B cell (primary cell): ENCODE measurements around the gene CDIP1. TPM values are rescaled to one million over a fixed set of nuclear protein-coding genes. Genes with fewer than 3 reads are reported as not detected.

Experiments
- ATAC-seq: fragments of 200-7000 bp; cut with Tn5 transposase; one replicate; pipeline ENCODE4 v1.10.0; 2021; ENCODE audit warnings: low read depth, mild to moderate bottlenecking, moderate number of reproducible peaks, moderate library complexity
- CTCF ChIA-PET: fragments of 350-600 bp; sonication (Branson Sonifier 250); formaldehyde crosslinking; loops from one replicate; lab custom pipeline; 2021; ENCODE audit warnings: antibody characterized with exemption, inconsistent platforms; lab: Charles Lee
- POLR2A ChIA-PET: fragments of 350-600 bp; sonication (Branson Sonifier 250); formaldehyde crosslinking; loops from one replicate; lab custom pipeline; 2021; ENCODE audit warnings: antibody characterized with exemption; lab: Charles Lee
- DNase-seq: peaks from one replicate; pipeline ENCODE4 v3.0.0; 2013
- H2AFZ ChIP-seq: 2 replicates; pipeline ENCODE4 v1.6.1; 2012; ENCODE audit warnings: mild to moderate bottlenecking, low read depth, low read length; ENCODE audit not compliant: insufficient read depth, poor library complexity, severe bottlenecking
- H3K27ac ChIP-seq, 2 donors: 1 replicate in 1 of 2; 2 replicates in 1 of 2; pipeline ENCODE4 v1.5.1; 2012 to 2013; ENCODE audit warnings: low read length in 2 of 2, mild to moderate bottlenecking in 2 of 2, moderate library complexity in 1 of 2
- H3K27me3 ChIP-seq, 4 experiments: fragments of 200-600 bp in 1 of 4; sonication (generic) in 1 of 4; replicated peaks in 1 of 4; 1 replicate in 2 of 4; 2 replicates in 2 of 4; pipeline versions ENCODE4 v1.6.1 to v1.7.0; 2013 to 2016; ENCODE audit warnings: low read length in 3 of 4, mild to moderate bottlenecking in 2 of 4, mixed read lengths in 1 of 4, moderate library complexity in 1 of 4; ENCODE audit not compliant: insufficient read depth in 4 of 4, control insufficient read depth in 3 of 4; ENCODE audit errors: control extremely low read depth in 1 of 4
- H3K36me3 ChIP-seq, 2 experiments: replicated peaks in 1 of 2; 1 replicate in 1 of 2; 2 replicates in 1 of 2; pipeline versions ENCODE4 v1.6.1 to v1.7.1; 2013; ENCODE audit warnings: low read length in 1 of 2; ENCODE audit not compliant: insufficient read depth in 2 of 2, control insufficient read depth in 1 of 2; ENCODE audit errors: control extremely low read depth in 1 of 2, extremely low read depth in 1 of 2
- H3K4me1 ChIP-seq, 2 donors: fragments of 200-600 bp in 1 of 2; sonication (generic) in 1 of 2; 1 replicate in 1 of 2; 2 replicates in 1 of 2; pipeline versions ENCODE4 v1.5.1 to v1.6.1; 2013 to 2017; ENCODE audit warnings: low read length in 2 of 2; ENCODE audit not compliant: control insufficient read depth in 2 of 2, insufficient read depth in 2 of 2
- H3K4me2 ChIP-seq: replicated peaks from 2 replicates; pipeline ENCODE3; 2012; ENCODE audit warnings: mild to moderate bottlenecking, low read depth, low read length; ENCODE audit not compliant: poor library complexity, severe bottlenecking
- H3K4me3 ChIP-seq, 5 experiments: fragments of 200-600 bp in 1 of 5; sonication (generic) in 1 of 5; 1 replicate in 3 of 5; 2 replicates in 2 of 5; pipeline versions ENCODE4 v1.5.1 to v1.7.0; 2011 to 2016; ENCODE audit warnings: low read length in 4 of 5, mild to moderate bottlenecking in 4 of 5, low read depth in 2 of 5, control low read depth in 1 of 5, moderate library complexity in 1 of 5; ENCODE audit not compliant: insufficient read depth in 1 of 5; ENCODE audit errors: control extremely low read depth in 1 of 5, extremely low read depth in 1 of 5
- H3K79me2 ChIP-seq: fragments of 200-600 bp; sonication (generic); one replicate; pipeline ENCODE4 v1.6.0; 2016; ENCODE audit warnings: low read length; ENCODE audit not compliant: control insufficient read depth, insufficient read depth
- H3K9ac ChIP-seq: fragments of 200-600 bp; sonication (generic); 2 replicates; pipeline ENCODE4 v1.6.1; 2017; ENCODE audit warnings: mild to moderate bottlenecking, low read length, moderate library complexity
- H3K9me3 ChIP-seq, 3 donors: one replicate each; pipeline versions ENCODE4 v1.6.1 to v1.7.1; 2013; ENCODE audit warnings: low read length in 2 of 3; ENCODE audit not compliant: control insufficient read depth in 2 of 3, insufficient read depth in 1 of 3; ENCODE audit errors: control extremely low read depth in 1 of 3
- H4K20me1 ChIP-seq: 2 replicates; pipeline ENCODE4 v1.6.0; 2012; ENCODE audit warnings: mild to moderate bottlenecking, low read length; ENCODE audit not compliant: insufficient read depth, control insufficient read depth, poor library complexity, severe bottlenecking
- H3K27ac Mint-ChIP-seq: one replicate; pipeline ENCODE4 v1.8.0; 2021; ENCODE audit warnings: mixed read lengths
- H3K27me3 Mint-ChIP-seq: one replicate; pipeline ENCODE4 v1.8.0; 2021; ENCODE audit warnings: mixed read lengths
- H3K4me1 Mint-ChIP-seq: one replicate; pipeline ENCODE4 v1.8.0; 2021; ENCODE audit warnings: mixed read lengths
- H3K4me3 Mint-ChIP-seq: one replicate; pipeline ENCODE4 v1.8.0; 2021; ENCODE audit warnings: mixed read lengths
- H3K9me3 Mint-ChIP-seq: one replicate; pipeline ENCODE4 v1.8.0; 2022; ENCODE audit warnings: mixed read lengths; ENCODE audit not compliant: insufficient read depth
- EZH2 ChIP-seq: IDR thresholded peaks from 2 replicates; pipeline ENCODE4 v1.6.1; 2012; ENCODE audit warnings: borderline replicate concordance, low read depth, mild to moderate bottlenecking, moderate library complexity, low read length; ENCODE audit not compliant: insufficient read depth, poor library complexity, severe bottlenecking
- WGBS: methylation state at CpG from one replicate; pipeline ENCODE4 v1.1.5; 2013; ENCODE audit warnings: missing lambda C conversion rate; ENCODE audit not compliant: insufficient coverage; 5-methylcytosine and 5-hydroxymethylcytosine counted together
- intact Hi-C: fragments of 100-400 bp; cut with micrococcal nuclease; formaldehyde crosslinking; loops from one replicate; pipeline ENCODE4 v1.10.0; 2022
- polyA plus RNA-seq: library from polyadenylated mRNA; depleted of rRNA; stranded (reverse); fragments of >200 nt; gene quantifications from 2 replicates; pipeline ENCODE4 v1.2.3, GENCODE V29; 2012
- total RNA-seq, 2 donors: library from RNA; stranded (reverse); fragments of 120-200 nt in 1 of 2; gene quantifications; 1 replicate in 1 of 2; 2 replicates in 1 of 2; pipeline versions ENCODE4 v1.2.3 to v1.2.4, GENCODE V29; 2013 to 2022
- TF ChIP-seq, protein P1 (sequence below): fragments of 200-600 bp; IDR thresholded peaks from one replicate; pipeline ENCODE4 v1.8.0; 2022; ENCODE audit warnings: antibody characterized with exemption, mild to moderate bottlenecking

Gene CDIP1
- total and polyA plus RNA-seq, 2 donors (not counting 1 experiment from before 2014, with no cell fraction given) = 12.8 to 20.3 TPM

DNA sequence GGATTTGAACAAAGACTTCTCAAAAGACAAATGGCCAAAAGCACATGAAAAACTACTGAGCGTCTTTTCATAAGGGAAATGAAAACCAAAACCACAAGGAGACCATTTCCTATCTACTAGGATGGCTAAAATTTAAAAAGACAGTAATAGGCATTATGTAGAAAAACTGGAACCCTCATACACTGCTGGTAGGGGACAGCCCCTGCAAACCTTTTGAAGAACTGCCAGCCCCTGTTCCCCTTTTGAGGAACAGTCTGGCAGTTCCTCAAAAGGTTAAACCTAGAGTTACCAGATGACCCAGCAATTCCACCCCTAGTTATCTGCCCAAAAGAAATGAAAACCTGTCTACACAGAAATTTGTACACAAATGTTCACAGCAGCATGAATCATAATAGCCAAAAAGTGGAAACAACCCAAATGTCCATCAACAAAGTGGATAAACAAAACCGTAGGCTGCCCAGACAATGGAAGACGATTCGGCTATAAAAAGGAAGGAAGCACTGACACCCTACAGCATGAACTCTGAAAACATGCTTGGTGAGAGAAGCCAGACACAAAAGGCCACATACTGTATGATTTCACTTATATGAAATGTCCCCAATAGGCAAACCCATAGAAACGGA is 22.9 kb downstream of the CDIP1 start:
- Histone ChIP-seq H2AFZ (no peak overlapping the region), H3K4me1 (peaks cover 27 to 39% of the 10 kb centered on the region in 2 donors), H3K4me2 (peak overlapping the region; percentile 62), H3K9ac (peak overlapping the region; percentile 31), H3K4me3 (peak overlapping the region in 3 of 5 experiments; percentile 2 to 13 (median 3)), H3K79me2 (peaks cover 43% of the 10 kb centered on the region), H4K20me1 (peaks cover 11% of the 10 kb centered on the region), H3K27ac (peak overlapping the region; percentile 43 to 75), H3K36me3 (peaks cover 0 to 27% of the 10 kb centered on the region in 2 experiments), H3K9me3 (no peaks in the 10 kb centered on the region), H3K27me3 (no peaks in the 10 kb centered on the region)
- H3K4me3 Mint-ChIP-seq = peak overlapping the region; percentile 78
- H3K27me3 Mint-ChIP-seq = no peaks in the 10 kb centered on the region
- ChIA-PET POLR2A (interaction anchor here (0.6 kb wide), 1 partner anchor 17 kb away, joined by 3 read pairs; no protein-coding TSS in a partner anchor), CTCF (interaction anchor here (2.5 to 2.9 kb wide), 2 partner anchors 9 to 33 kb away, joined by 7 to 20 read pairs; no protein-coding TSS in a partner anchor)
- no peaks in the 10 kb centered on the region for H3K9me3 Mint-ChIP-seq
- H3K27ac Mint-ChIP-seq = peak overlapping the region; percentile 86
- intact Hi-C loops = loop anchor here (1.0 kb wide), 1 partner anchor 10 kb away; no protein-coding TSS in a partner anchor
- DNase-seq (peak; percentile 68), ATAC-seq (peak; percentile 75)
- no peak for TF ChIP-seq EZH2
- TF ChIP-seq, protein P1, sequence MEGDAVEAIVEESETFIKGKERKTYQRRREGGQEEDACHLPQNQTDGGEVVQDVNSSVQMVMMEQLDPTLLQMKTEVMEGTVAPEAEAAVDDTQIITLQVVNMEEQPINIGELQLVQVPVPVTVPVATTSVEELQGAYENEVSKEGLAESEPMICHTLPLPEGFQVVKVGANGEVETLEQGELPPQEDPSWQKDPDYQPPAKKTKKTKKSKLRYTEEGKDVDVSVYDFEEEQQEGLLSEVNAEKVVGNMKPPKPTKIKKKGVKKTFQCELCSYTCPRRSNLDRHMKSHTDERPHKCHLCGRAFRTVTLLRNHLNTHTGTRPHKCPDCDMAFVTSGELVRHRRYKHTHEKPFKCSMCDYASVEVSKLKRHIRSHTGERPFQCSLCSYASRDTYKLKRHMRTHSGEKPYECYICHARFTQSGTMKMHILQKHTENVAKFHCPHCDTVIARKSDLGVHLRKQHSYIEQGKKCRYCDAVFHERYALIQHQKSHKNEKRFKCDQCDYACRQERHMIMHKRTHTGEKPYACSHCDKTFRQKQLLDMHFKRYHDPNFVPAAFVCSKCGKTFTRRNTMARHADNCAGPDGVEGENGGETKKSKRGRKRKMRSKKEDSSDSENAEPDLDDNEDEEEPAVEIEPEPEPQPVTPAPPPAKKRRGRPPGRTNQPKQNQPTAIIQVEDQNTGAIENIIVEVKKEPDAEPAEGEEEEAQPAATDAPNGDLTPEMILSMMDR = no peak
- peaks cover 34% of the 10 kb centered on the region for H3K4me1 Mint-ChIP-seq
- 0% methylated on average over 1 of the region's 5 CpGs for WGBS

DNA sequence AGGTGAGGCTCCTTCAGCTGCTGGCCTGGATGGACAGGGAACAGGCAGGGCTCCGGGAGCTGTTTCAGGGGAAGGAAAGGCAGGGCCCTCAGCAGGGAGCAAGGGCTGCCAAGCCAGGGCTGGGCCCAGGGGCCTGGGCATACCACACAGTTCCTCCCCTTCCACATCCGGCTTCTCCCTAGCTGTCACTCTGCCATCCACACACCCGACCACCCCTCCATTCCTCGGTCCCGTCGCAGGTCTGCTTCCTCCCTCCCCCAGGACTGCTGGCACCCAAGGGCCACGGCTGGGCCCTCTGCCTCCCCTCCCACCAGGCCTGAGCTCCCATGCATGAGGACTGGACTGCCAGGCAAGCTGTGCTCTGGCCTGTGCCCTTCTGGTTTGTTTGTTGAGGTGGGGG is 24.0 kb downstream of the CDIP1 start:
- H3K4me2 ChIP-seq = peak overlapping the region; percentile 62
- H2AFZ ChIP-seq = peak overlapping the region; percentile 1
- peak overlapping the region; percentile 31 for H3K9ac ChIP-seq
- no peak for TF ChIP-seq EZH2
- TF ChIP-seq, protein P1 = no peak
- Mint-ChIP-seq H3K4me1 (peaks cover 34% of the 10 kb centered on the region), H3K4me3 (no peak overlapping the region), H3K27ac (peak overlapping the region; percentile 86), H3K27me3 (no peaks in the 10 kb centered on the region), H3K9me3 (no peaks in the 10 kb centered on the region)
- peaks cover 27 to 39% of the 10 kb centered on the region in 2 donors for H3K4me1 ChIP-seq
- H4K20me1 ChIP-seq = peaks cover 11% of the 10 kb centered on the region
- peaks cover 0 to 35% of the 10 kb centered on the region in 2 experiments for H3K36me3 ChIP-seq
- POLR2A ChIA-PET = interaction anchor here (1.1 to 1.6 kb wide), 2 partner anchors 9 to 101 kb away, joined by 4 to 5 read pairs; no protein-coding TSS in a partner anchor
- H3K79me2 ChIP-seq = peaks cover 42% of the 10 kb centered on the region
- H3K9me3 ChIP-seq = no peaks in the 10 kb centered on the region
- intact Hi-C loops = loop anchor here (1.0 kb wide), 1 partner anchor 9 kb away; no protein-coding TSS in a partner anchor
- DNase-seq (no peak), ATAC-seq (no peak)
- WGBS = 35% methylated on average over 2 of the region's 7 CpGs
- H3K4me3 ChIP-seq = peak overlapping the region in 1 of 5 experiments; percentile 13
- H3K27ac ChIP-seq = peak overlapping the region; percentile 43 to 75
- no peaks in the 10 kb centered on the region for H3K27me3 ChIP-seq
- CTCF ChIA-PET = interaction anchor here (0.7 to 2.9 kb wide), 8 partner anchors 8 to 110 kb away, joined by 3 to 20 read pairs (median 4); partner anchors contain the start of genes CORO7, HMOX2 and MGRN1
